HepG2 (cell line): ENCODE results near the gene PMEPA1. TPM values are rescaled to one million over a fixed set of nuclear protein-coding genes. Genes with fewer than 3 reads are reported as not detected.

Experiments
- ATAC-seq: fragments of 200-7000 bp; cut with Tn5 transposase; 3 replicates; pipeline ENCODE4 v1.9.1; 2020; ENCODE audit warnings: mild to moderate bottlenecking, moderate library complexity
- BruUV-seq: library from RNA; stranded (reverse); fragments of 400-500 nt; replicated peaks from 2 replicates; lab custom pipeline; 2021; lab: Mats Ljungman, UMichigan
- CTCF ChIA-PET: fragments of 300-600 bp; formaldehyde crosslinking; extraction: SDS; loops from one replicate; lab custom pipeline; 2021; ENCODE audit warnings: low total read pairs, inconsistent platforms, low intra/inter-chr PET ratio; lab: Yijun Ruan, JAX
- POLR2A ChIA-PET: fragments of 350-600 bp; sonication (Branson Sonifier 250); formaldehyde crosslinking; loops from one replicate; lab custom pipeline; 2020; ENCODE audit warnings: antibody characterized with exemption, inconsistent platforms; lab: Yijun Ruan, JAX
- DNase-seq: peaks from one replicate; pipeline ENCODE4 v3.0.0-alpha.2; 2015; ENCODE audit warnings: low spot score
- FAIRE-seq: peaks from 3 replicates; lab custom pipeline; 2011; peaks lifted over from hg19 to GRCh38; lab: Jason Lieb, UNC
- H2AFZ ChIP-seq: one replicate; pipeline ENCODE4 v1.6.1; 2011; ENCODE audit warnings: low read length, inconsistent platforms
- H3K27ac ChIP-seq: fragments of 300-600 bp; 3 replicates; pipeline ENCODE4 v1.8.0; 2011; ENCODE audit warnings: mixed run types, mild to moderate bottlenecking, mixed read lengths, low read length, inconsistent platforms; ENCODE audit not compliant: insufficient read depth; ENCODE audit errors: extremely low read length
- H3K27me3 ChIP-seq, 2 experiments: fragments of 200-600 bp in 1 of 2; 2 replicates in 1 of 2; 3 replicates in 1 of 2; pipeline versions ENCODE4 v1.6.0 to v1.8.0; 2011; ENCODE audit warnings: low read length in 2 of 2, mild to moderate bottlenecking in 2 of 2, moderate library complexity in 2 of 2, inconsistent platforms in 1 of 2; ENCODE audit not compliant: insufficient read depth in 2 of 2, control insufficient read depth in 1 of 2
- H3K36me3 ChIP-seq, 2 experiments: fragments of 200-600 bp in 1 of 2; replicated peaks in 1 of 2; 2 replicates in 1 of 2; 3 replicates in 1 of 2; pipeline versions ENCODE4 v1.5.1 to v1.8.0; 2011; ENCODE audit warnings: low read length in 2 of 2, inconsistent platforms in 1 of 2; ENCODE audit not compliant: insufficient read depth in 2 of 2, control insufficient read depth in 1 of 2
- H3K4me1 ChIP-seq: 2 replicates; pipeline ENCODE4 v1.5.1; 2012; ENCODE audit warnings: low read length, inconsistent platforms; ENCODE audit not compliant: insufficient read depth
- H3K4me2 ChIP-seq: 2 replicates; pipeline ENCODE4 v1.6.0; 2011; ENCODE audit warnings: low read depth, low read length, inconsistent platforms
- H3K4me3 ChIP-seq, 3 experiments: fragments of 200-600 bp in 1 of 3; sonication (generic), shearing (Covaris generic) in 1 of 3; replicated peaks in 1 of 3; 2 replicates each; pipeline ENCODE4 v1.5.1; 2011 to 2016; ENCODE audit warnings: low read length in 3 of 3, inconsistent platforms in 2 of 3, low read depth in 2 of 3, mild to moderate bottlenecking in 2 of 3, control low read depth in 1 of 3, mixed read lengths in 1 of 3; ENCODE audit not compliant: insufficient read depth in 1 of 3
- H3K79me2 ChIP-seq: one replicate; pipeline ENCODE4 v1.6.1; 2011; ENCODE audit warnings: low read length, inconsistent platforms; ENCODE audit not compliant: insufficient read depth
- H3K9ac ChIP-seq: 2 replicates; pipeline ENCODE4 v1.6.0; 2011; ENCODE audit warnings: mild to moderate bottlenecking, low read depth, low read length, inconsistent platforms; ENCODE audit not compliant: insufficient read depth
- H3K9me3 ChIP-seq: 2 replicates; pipeline ENCODE4 v1.5.1; 2012; ENCODE audit warnings: mild to moderate bottlenecking, low read length
- H4K20me1 ChIP-seq: 2 replicates; pipeline ENCODE4 v1.6.0; 2011; ENCODE audit warnings: inconsistent platforms, mild to moderate bottlenecking, low read length, moderate library complexity; ENCODE audit not compliant: insufficient read depth
- DBP ChIP-seq: sonication (generic); formaldehyde crosslinking; IDR thresholded peaks from 2 replicates; pipeline ENCODE4 v1.4.0; 2020; ENCODE audit warnings: missing genetic modification reagents; ENCODE audit errors: not compliant biosample characterization
- ESRRA ChIP-seq: sonication (generic); formaldehyde crosslinking; IDR thresholded peaks from 2 replicates; pipeline ENCODE4 v1.5.1; 2020; ENCODE audit warnings: mild to moderate bottlenecking, low read depth, missing genetic modification reagents
- FOXJ3 ChIP-seq: sonication (generic); formaldehyde crosslinking; IDR thresholded peaks from 2 replicates; pipeline ENCODE4 v1.4.0; 2020; ENCODE audit warnings: missing genetic modification reagents, mild to moderate bottlenecking, borderline replicate concordance
- GFI1 ChIP-seq: sonication (generic); formaldehyde crosslinking; IDR thresholded peaks from 2 replicates; pipeline ENCODE4 v1.5.0; 2020; ENCODE audit warnings: missing genetic modification reagents, mild to moderate bottlenecking, borderline replicate concordance
- IRF9 ChIP-seq: sonication (generic); formaldehyde crosslinking; IDR thresholded peaks from 2 replicates; pipeline ENCODE4 v1.8.0; 2022; ENCODE audit warnings: missing genetic modification reagents, mild to moderate bottlenecking, borderline replicate concordance
- KDM2A ChIP-seq: sonication (generic); formaldehyde crosslinking; IDR thresholded peaks from 2 replicates; pipeline ENCODE4 v1.4.0; 2020; ENCODE audit warnings: low read depth, missing genetic modification reagents, borderline replicate concordance
- NR2F2 ChIP-seq: IDR thresholded peaks from 2 replicates; pipeline ENCODE4 v1.6.1; 2012; ENCODE audit warnings: low read depth, inconsistent platforms, borderline replicate concordance
- SP4 ChIP-seq: sonication (generic); formaldehyde crosslinking; IDR thresholded peaks from 2 replicates; pipeline ENCODE4 v1.8.1; 2023; ENCODE audit warnings: mild to moderate bottlenecking, missing genetic modification reagents
- TBL1XR1 ChIP-seq: fragments of 150-350 bp; IDR thresholded peaks from 2 replicates; pipeline ENCODE4 v1.6.1; 2014; ENCODE audit warnings: borderline replicate concordance, low read length; ENCODE audit not compliant: partially characterized antibody
- ZNF577 ChIP-seq: sonication (generic); formaldehyde crosslinking; IDR thresholded peaks from 2 replicates; pipeline ENCODE4 v1.4.0; 2020; ENCODE audit warnings: mild to moderate bottlenecking, low read depth, missing genetic modification reagents, borderline replicate concordance
- ZNF639 ChIP-seq: conservative IDR thresholded peaks from 2 replicates; pipeline ENCODE4 v1.6.1; 2018; ENCODE audit warnings: missing genetic modification reagents
- WGBS: methylation state at CpG from one replicate; pipeline ENCODE4 v1.1.6; 2017; ENCODE audit warnings: low lambda C conversion rate; 5-methylcytosine and 5-hydroxymethylcytosine counted together
- in situ Hi-C: cut with HindIII; loops from 2 replicates; pipeline ENCODE4 v1.10.0; 2017; ENCODE audit warnings: low pct_unique_long_range_greater_than_20kb; ENCODE audit not compliant: extremely low pct_ligation_motif_present
- intact Hi-C: fragments of 100-400 bp; cut with micrococcal nuclease; formaldehyde crosslinking; loops from one replicate; pipeline ENCODE4 v1.10.0; 2022; ENCODE audit not compliant: unreplicated experiment
- polyA plus RNA-seq, 8 experiments: library from polyadenylated mRNA; depleted of rRNA in 3 of 8; stranded (reverse) in 7 of 8; unstranded in 1 of 8; fragments of >200 nt; fragmentation: Illumina TruSeq in 4 of 8; extraction: Trizol in 4 of 8; gene quantifications; 2 replicates each; pipeline versions ENCODE4 v1.2.1 to v1.2.3, GENCODE V29; 2011 to 2016; ENCODE audit warnings: low read depth in 4 of 8, missing spikeins in 1 of 8, mixed read lengths in 1 of 8; ENCODE audit not compliant: insufficient read depth in 1 of 8
- total RNA-seq, 5 experiments: library from RNA; depleted of rRNA; stranded (reverse); fragments of >200 nt; fragmentation: Illumina TruSeq; extraction: Trizol; gene quantifications; 2 replicates each; pipeline ENCODE4 v1.2.3, GENCODE V29; 2016; ENCODE audit warnings: low read depth in 1 of 5

The PMEPA1 gene
- total and polyA plus RNA-seq, 2 of the 13 experiments (the other 11 are each of a cell fraction or from before 2014, with no cell fraction given): not detected

- H3K4me2 ChIP-seq: no peak overlapping the region
Observed at GRCh38 chr20:57702091-57702490, 7.7 kb downstream of the PMEPA1 start.

More at GRCh38 chr20:57702091-57702490, 7.7 kb downstream of the PMEPA1 start:
- H3K9ac ChIP-seq: no peak overlapping the region
- H3K4me1 ChIP-seq: no peaks in the 10 kb centered on the region
- no peak for DNase-seq
- no peak overlapping the region for H3K27ac ChIP-seq
- BruUV-seq: no TSS peak
- no peaks in the 10 kb centered on the region for H3K36me3 ChIP-seq
- intact Hi-C loops (no loop called here), in situ Hi-C loops (no loop called here)
- no peak for ATAC-seq
- no peaks in the 10 kb centered on the region for H3K79me2 ChIP-seq
- no peak overlapping the region for H2AFZ ChIP-seq
- no peak for FAIRE-seq
- no peak for TF ChIP-seq TBL1XR1
- TF ChIP-seq GFI1 (CRISPR knock-in tag): no peak
- TF ChIP-seq ZNF577 (CRISPR knock-in tag): no peak
- no peak for TF ChIP-seq ESRRA (CRISPR knock-in tag)
- TF ChIP-seq ZNF639 (CRISPR knock-in tag): no peak
- no peak for TF ChIP-seq NR2F2
- no peak for TF ChIP-seq IRF9 (CRISPR knock-in tag)
- TF ChIP-seq SP4 (CRISPR knock-in tag): no peak
- TF ChIP-seq DBP (CRISPR knock-in tag): no peak
- TF ChIP-seq FOXJ3 (CRISPR knock-in tag): no peak
- no peak for TF ChIP-seq KDM2A
- H3K27me3 ChIP-seq: peaks cover 16 to 94% of the 10 kb centered on the region in 2 experiments
- no peaks in the 10 kb centered on the region; the same call in 1 of the 2 replicates for H4K20me1 ChIP-seq
- H3K4me3 ChIP-seq: no peak overlapping the region
- ChIA-PET POLR2A (no interaction called here), CTCF (no interaction called here)
- 3% methylated on average over 12 of the region's 12 CpGs for WGBS
- no peaks in the 10 kb centered on the region for H3K9me3 ChIP-seq
